ENCODE measurements around the gene GSG1L. TPM values are rescaled to one million over a fixed set of nuclear protein-coding genes. Genes with fewer than 3 reads are reported as not detected.

The GSG1L gene
- total RNA-seq, 1 donor from 2014 or later, result not detected

DNA sequence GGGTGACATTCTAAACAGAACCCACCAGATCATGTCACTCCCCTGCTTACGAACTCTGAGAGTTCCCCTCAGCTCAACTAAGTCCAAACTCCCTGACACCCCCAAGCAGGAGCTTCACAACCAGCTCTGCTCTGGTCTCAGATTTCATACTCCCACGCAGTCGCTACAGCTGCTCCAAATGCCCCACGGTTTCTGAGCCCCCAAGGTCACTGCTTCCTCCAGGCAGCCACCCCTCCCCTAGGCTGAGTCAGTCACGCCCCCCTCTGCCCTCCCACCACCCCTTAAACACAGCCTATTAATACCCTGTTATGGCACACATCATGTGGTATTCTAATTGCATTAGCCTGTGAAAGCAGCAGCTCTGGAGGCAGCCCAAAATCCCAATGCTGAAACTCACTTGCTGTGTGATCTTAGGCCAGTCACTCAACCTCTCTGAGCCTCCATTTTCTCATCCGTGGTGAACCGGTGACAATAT lies 51.5 kb downstream of the GSG1L start:
- no peaks in the 10 kb centered on the region for H3K4me1 ChIP-seq
- no peaks in the 10 kb centered on the region for H3K9me3 ChIP-seq
- no peak for DNase-seq (ENCODE audit: low spot score in 2 of 2)
- H3K36me3 ChIP-seq, result no peaks in the 10 kb centered on the region
- intact Hi-C loops (cut with DNase I), result no loop called here
- H3K27ac ChIP-seq, result peak overlapping the region in 1 of 2 donors; percentile 15
- H3K4me3 ChIP-seq, result no peak overlapping the region
- H3K27me3 ChIP-seq, result no peaks in the 10 kb centered on the region
- TF ChIP-seq, protein P1, sequence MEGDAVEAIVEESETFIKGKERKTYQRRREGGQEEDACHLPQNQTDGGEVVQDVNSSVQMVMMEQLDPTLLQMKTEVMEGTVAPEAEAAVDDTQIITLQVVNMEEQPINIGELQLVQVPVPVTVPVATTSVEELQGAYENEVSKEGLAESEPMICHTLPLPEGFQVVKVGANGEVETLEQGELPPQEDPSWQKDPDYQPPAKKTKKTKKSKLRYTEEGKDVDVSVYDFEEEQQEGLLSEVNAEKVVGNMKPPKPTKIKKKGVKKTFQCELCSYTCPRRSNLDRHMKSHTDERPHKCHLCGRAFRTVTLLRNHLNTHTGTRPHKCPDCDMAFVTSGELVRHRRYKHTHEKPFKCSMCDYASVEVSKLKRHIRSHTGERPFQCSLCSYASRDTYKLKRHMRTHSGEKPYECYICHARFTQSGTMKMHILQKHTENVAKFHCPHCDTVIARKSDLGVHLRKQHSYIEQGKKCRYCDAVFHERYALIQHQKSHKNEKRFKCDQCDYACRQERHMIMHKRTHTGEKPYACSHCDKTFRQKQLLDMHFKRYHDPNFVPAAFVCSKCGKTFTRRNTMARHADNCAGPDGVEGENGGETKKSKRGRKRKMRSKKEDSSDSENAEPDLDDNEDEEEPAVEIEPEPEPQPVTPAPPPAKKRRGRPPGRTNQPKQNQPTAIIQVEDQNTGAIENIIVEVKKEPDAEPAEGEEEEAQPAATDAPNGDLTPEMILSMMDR (IDR thresholded peaks at IDR 0.05), result no peak

DNA sequence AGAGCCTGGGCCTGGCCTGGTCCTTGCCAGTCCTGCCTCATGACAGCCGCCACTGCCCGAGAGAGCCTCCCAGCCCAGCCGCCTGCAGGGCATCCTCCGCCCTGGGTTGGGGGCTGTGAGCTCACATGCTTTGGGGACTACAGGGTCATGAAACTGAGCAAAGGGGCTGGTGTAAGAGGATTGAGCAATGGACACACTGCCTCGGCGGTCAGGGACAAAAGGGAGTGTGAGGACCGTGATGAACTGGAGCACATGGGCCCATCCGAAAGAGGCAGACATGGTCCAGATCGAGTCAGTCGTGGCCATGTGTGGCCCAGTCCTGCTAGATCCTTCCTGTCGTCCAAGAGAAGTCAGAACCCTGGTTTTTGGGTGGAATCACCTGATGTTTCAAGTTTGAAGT lies 52.3 kb downstream of the GSG1L start:
- no peaks in the 10 kb centered on the region for H3K36me3 ChIP-seq
- H3K27me3 ChIP-seq, result no peaks in the 10 kb centered on the region
- no peak for DNase-seq (ENCODE audit: low spot score in 2 of 2)
- TF ChIP-seq, protein P1 (IDR thresholded peaks at IDR 0.05), result no peak
- no peak overlapping the region for H3K4me3 ChIP-seq
- peak overlapping the region in 1 of 2 donors; percentile 15 for H3K27ac ChIP-seq
- no peaks in the 10 kb centered on the region for H3K9me3 ChIP-seq
- H3K4me1 ChIP-seq, result no peaks in the 10 kb centered on the region
- intact Hi-C loops (cut with DNase I), result no loop called here

DNA sequence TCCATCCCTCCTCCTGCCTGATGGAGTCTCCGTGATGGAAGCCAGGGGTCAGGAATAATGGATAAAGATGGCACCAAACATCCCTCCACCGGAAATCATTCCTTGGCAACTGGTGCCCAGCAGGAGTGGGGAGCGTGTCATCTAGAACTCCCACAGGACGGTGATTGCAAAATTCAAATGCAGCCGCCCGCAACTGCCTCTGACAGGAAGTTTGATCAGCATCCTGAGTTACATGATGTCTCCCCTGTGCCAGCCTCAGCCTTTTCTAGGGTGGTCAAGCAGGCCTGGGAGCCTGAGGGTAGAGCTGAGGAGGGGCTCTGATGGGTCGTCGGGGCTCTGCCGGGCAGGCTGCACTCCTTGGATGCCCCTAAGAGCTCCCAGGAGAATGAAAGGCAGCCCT lies 52.8 kb downstream of the GSG1L start:
- Histone ChIP-seq H3K36me3 (no peaks in the 10 kb centered on the region), H3K27ac (no peak overlapping the region), H3K9me3 (no peaks in the 10 kb centered on the region), H3K4me3 (no peak overlapping the region), H3K27me3 (no peaks in the 10 kb centered on the region), H3K4me1 (no peaks in the 10 kb centered on the region)
- no peak for DNase-seq (ENCODE audit: low spot score in 2 of 2)
- TF ChIP-seq, protein P1 (IDR thresholded peaks at IDR 0.05), result no peak
- intact Hi-C loops (cut with DNase I), result no loop called here

DNA sequence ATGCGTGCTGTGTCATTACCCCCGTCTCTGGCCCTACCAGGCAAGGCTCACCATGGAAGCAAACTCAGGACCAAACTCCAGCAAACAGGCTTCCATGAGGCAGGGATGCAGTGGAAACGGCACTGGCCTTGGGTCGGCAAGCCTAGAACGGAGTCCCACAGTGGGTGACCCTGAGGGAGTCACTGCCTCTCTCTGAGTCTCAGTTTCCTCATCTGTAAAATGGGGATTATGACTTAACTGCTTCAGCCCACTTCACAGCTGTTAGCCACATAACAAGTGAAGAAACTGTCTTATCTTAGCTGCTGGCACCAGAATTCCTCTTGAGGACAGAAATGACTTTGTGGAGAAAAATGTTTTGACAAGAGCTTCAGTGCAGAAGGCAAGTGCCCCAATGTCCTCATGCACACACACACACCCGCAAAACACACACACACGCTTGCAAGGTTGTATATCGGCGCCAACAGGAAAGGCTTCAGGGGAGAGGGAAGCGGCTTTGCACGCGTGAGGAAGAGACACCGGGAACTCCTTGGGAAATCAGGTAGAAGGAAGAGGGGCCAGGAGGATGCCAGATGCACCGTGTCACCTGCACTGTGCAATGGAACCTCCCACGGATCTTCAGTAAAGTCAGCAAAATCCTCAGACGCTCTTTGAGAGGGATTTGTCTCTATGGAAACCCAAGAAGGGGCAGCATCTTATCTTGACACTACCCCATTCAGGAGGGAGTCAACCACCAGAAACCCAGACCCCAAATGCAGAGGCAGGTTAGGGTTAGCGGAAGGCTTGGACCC lies 53.7 kb downstream of the GSG1L start:
- no peaks in the 10 kb centered on the region for H3K4me1 ChIP-seq
- TF ChIP-seq, protein P1 (IDR thresholded peaks at IDR 0.05), result no peak
- no peaks in the 10 kb centered on the region for H3K27me3 ChIP-seq
- H3K9me3 ChIP-seq, result no peaks in the 10 kb centered on the region
- H3K4me3 ChIP-seq, result no peak overlapping the region
- no peaks in the 10 kb centered on the region for H3K36me3 ChIP-seq
- no peak for DNase-seq (ENCODE audit: low spot score in 2 of 2)
- no peak overlapping the region for H3K27ac ChIP-seq
- intact Hi-C loops (cut with DNase I), result no loop called here

DNA sequence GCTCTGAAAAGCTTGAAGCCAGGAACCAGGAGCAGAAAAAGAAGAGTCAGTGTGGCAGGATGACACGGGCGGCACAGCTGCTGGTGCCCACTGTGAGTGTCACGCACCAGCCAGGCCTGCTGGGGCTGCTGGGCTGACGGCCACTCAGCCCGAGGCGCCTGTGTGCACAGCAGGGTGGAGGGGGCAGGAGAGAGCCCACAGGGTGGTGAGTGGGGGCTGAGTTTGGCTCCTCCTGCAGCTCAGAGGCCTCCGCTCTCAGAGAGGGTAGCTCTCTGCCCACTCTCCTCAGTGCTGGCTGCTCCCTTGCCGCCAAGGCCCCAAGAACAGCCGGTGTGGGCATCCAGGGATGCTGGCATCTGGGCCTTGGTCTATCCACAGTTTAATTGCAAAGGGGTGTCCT lies 59.6 kb downstream of the GSG1L start:
- DNase-seq (ENCODE audit: low spot score in 2 of 2), result no peak
- intact Hi-C loops (cut with DNase I), result no loop called here
- no peaks in the 10 kb centered on the region for H3K4me1 ChIP-seq
- TF ChIP-seq, protein P1 (IDR thresholded peaks at IDR 0.05), result no peak
- H3K36me3 ChIP-seq, result no peaks in the 10 kb centered on the region
- no peak overlapping the region for H3K27ac ChIP-seq
- H3K4me3 ChIP-seq, result no peak overlapping the region
- H3K9me3 ChIP-seq, result no peaks in the 10 kb centered on the region
- no peaks in the 10 kb centered on the region for H3K27me3 ChIP-seq
